IMR-90 (cell line): ENCODE data around the gene ADAMTS10. TPM values are rescaled to one million over a fixed set of nuclear protein-coding genes. Genes with fewer than 3 reads are reported as not detected.

Experiments
- ATAC-seq: fragments of 200-7000 bp; cut with Tn5 transposase; 2 replicates; pipeline ENCODE4 v1.9.1; 2020; ENCODE audit warnings: low read depth, mild to moderate bottlenecking, moderate library complexity
- BruUV-seq: library from RNA; stranded (reverse); fragments of 400-500 nt; replicated peaks from 2 replicates; lab custom pipeline; 2021; lab: Mats Ljungman, UMichigan
- CTCF ChIA-PET: fragments of 300-600 bp; formaldehyde crosslinking; extraction: SDS; loops from one replicate; lab custom pipeline; 2021; ENCODE audit warnings: antibody characterized with exemption; lab: Yijun Ruan, JAX
- POLR2A ChIA-PET: fragments of 300-600 bp; sonication (Branson Sonifier 250); formaldehyde crosslinking; loops from one replicate; lab custom pipeline; 2022; ENCODE audit warnings: antibody characterized with exemption; ENCODE audit not compliant: unreplicated experiment; lab: Charles Lee
- DNase-seq: peaks from one replicate; pipeline ENCODE4 v3.0.0; 2013
- H2AFZ ChIP-seq: replicated peaks from 2 replicates; pipeline ENCODE3; 2013; ENCODE audit warnings: low read length, mild to moderate bottlenecking; ENCODE audit not compliant: poor library complexity
- H2AK5ac ChIP-seq: 2 replicates; pipeline ENCODE4 v1.6.1; 2013; ENCODE audit warnings: low read depth, low read length, inconsistent platforms
- H2AK9ac ChIP-seq: replicated peaks from 2 replicates; pipeline ENCODE3; 2013; ENCODE audit warnings: mild to moderate bottlenecking, low read depth, low read length, moderate library complexity; ENCODE audit not compliant: poor library complexity
- H2BK120ac ChIP-seq: 2 replicates; pipeline ENCODE4 v1.6.1; 2013; ENCODE audit warnings: low read depth, low read length, inconsistent platforms
- H2BK15ac ChIP-seq: 3 replicates; pipeline ENCODE4 v1.6.1; 2013; ENCODE audit warnings: low read depth, low read length, inconsistent platforms
- H2BK20ac ChIP-seq: 2 replicates; pipeline ENCODE4 v1.6.1; 2013; ENCODE audit warnings: low read depth, mild to moderate bottlenecking, inconsistent platforms, low read length, moderate library complexity
- H2BK5ac ChIP-seq: 2 replicates; pipeline ENCODE4 v1.6.1; 2013; ENCODE audit warnings: mild to moderate bottlenecking, low read depth, low read length, inconsistent platforms; ENCODE audit not compliant: poor library complexity, severe bottlenecking
- H3K14ac ChIP-seq: replicated peaks from 2 replicates; pipeline ENCODE4 v1.6.1; 2013; ENCODE audit warnings: low read depth, low read length, inconsistent platforms
- H3K18ac ChIP-seq: 2 replicates; pipeline ENCODE4 v1.6.1; 2013; ENCODE audit warnings: low read depth, low read length, control low read depth
- H3K23ac ChIP-seq: 2 replicates; pipeline ENCODE4 v1.6.1; 2013; ENCODE audit warnings: low read depth, low read length, inconsistent platforms
- H3K27ac ChIP-seq: 2 replicates; pipeline ENCODE4 v1.5.1; 2013; ENCODE audit warnings: mild to moderate bottlenecking, control low read depth, low read length; ENCODE audit not compliant: insufficient read depth
- H3K27me3 ChIP-seq: 2 replicates; pipeline ENCODE4 v1.6.1; 2013; ENCODE audit warnings: low read length; ENCODE audit not compliant: control insufficient read depth, insufficient read depth
- H3K36me3 ChIP-seq: 2 replicates; pipeline ENCODE4 v1.6.1; 2013; ENCODE audit warnings: low read length, mixed read lengths; ENCODE audit not compliant: control insufficient read depth, insufficient read depth
- H3K4ac ChIP-seq: 2 replicates; pipeline ENCODE4 v1.6.1; 2013; ENCODE audit warnings: low read depth, low read length, inconsistent platforms
- H3K4me1 ChIP-seq: 2 replicates; pipeline ENCODE4 v1.6.1; 2013; ENCODE audit warnings: low read length, mixed read lengths; ENCODE audit not compliant: control insufficient read depth, insufficient read depth
- H3K4me2 ChIP-seq: 2 replicates; pipeline ENCODE4 v1.6.1; 2013; ENCODE audit warnings: low read depth, mild to moderate bottlenecking, control low read depth, low read length, moderate library complexity
- H3K4me3 ChIP-seq: 2 replicates; pipeline ENCODE4 v1.5.1; 2013; ENCODE audit warnings: low read depth, mild to moderate bottlenecking, control low read depth, low read length, moderate library complexity; ENCODE audit not compliant: insufficient read depth
- H3K56ac ChIP-seq: 2 replicates; pipeline ENCODE4 v1.6.1; 2013; ENCODE audit warnings: low read length, inconsistent platforms; ENCODE audit not compliant: insufficient read depth; ENCODE audit errors: extremely low read depth
- H3K79me1 ChIP-seq, 2 experiments: 2 replicates each; pipeline ENCODE4 v1.6.1; 2013; ENCODE audit warnings: low read length in 2 of 2, inconsistent platforms in 1 of 2, low read depth in 1 of 2
- H3K9ac ChIP-seq: 2 replicates; pipeline ENCODE4 v1.6.1; 2013; ENCODE audit warnings: low read depth, low read length, control low read depth
- H3K9me1 ChIP-seq: 2 replicates; pipeline ENCODE4 v1.6.1; 2013; ENCODE audit warnings: low read length, inconsistent platforms; ENCODE audit not compliant: insufficient read depth
- H3K9me3 ChIP-seq: 2 replicates; pipeline ENCODE4 v1.6.1; 2013; ENCODE audit warnings: low read length; ENCODE audit not compliant: control insufficient read depth, insufficient read depth
- H4K20me1 ChIP-seq: 2 replicates; pipeline ENCODE4 v1.6.1; 2013; ENCODE audit warnings: low read length, inconsistent platforms; ENCODE audit not compliant: insufficient read depth
- H4K5ac ChIP-seq: 2 replicates; pipeline ENCODE4 v1.6.1; 2013; ENCODE audit warnings: mild to moderate bottlenecking, low read depth, low read length, control low read depth
- H4K8ac ChIP-seq, 2 experiments: 2 replicates each; pipeline ENCODE4 v1.6.1; 2013; ENCODE audit warnings: low read depth in 2 of 2, low read length in 2 of 2, control low read depth in 1 of 2, inconsistent platforms in 1 of 2
- H4K91ac ChIP-seq: 2 replicates; pipeline ENCODE4 v1.6.1; 2013; ENCODE audit warnings: low read depth, low read length, inconsistent platforms; ENCODE audit not compliant: insufficient read depth
- CEBPB ChIP-seq: IDR thresholded peaks from 2 replicates; pipeline ENCODE4 v1.6.1; 2012; ENCODE audit warnings: low read depth, low read length, improper control_type of control experiment
- MAFK ChIP-seq: IDR thresholded peaks from 2 replicates; pipeline ENCODE4 v1.6.1; 2012; ENCODE audit warnings: low read depth, low read length, improper control_type of control experiment
- MAZ ChIP-seq: IDR thresholded peaks from 2 replicates; pipeline ENCODE4 v1.6.1; 2012; ENCODE audit warnings: low read depth, mild to moderate bottlenecking, low read length, improper control_type of control experiment, moderate library complexity, borderline replicate concordance
- MXI1 ChIP-seq: IDR thresholded peaks from 2 replicates; pipeline ENCODE4 v1.6.1; 2012; ENCODE audit warnings: low read depth, mild to moderate bottlenecking, low read length, moderate library complexity, borderline replicate concordance
- NFE2L2 ChIP-seq: fragments of 150-350 bp; IDR thresholded peaks from 2 replicates; pipeline ENCODE4 v1.6.1; 2016; ENCODE audit warnings: low read depth, mild to moderate bottlenecking, low read length
- POLR2A ChIP-seq: IDR thresholded peaks from 2 replicates; pipeline ENCODE4 v1.6.1; 2012; ENCODE audit warnings: mild to moderate bottlenecking, low read depth, low read length
- RAD21 ChIP-seq: IDR thresholded peaks from 2 replicates; pipeline ENCODE4 v1.6.1; 2012; ENCODE audit warnings: low read length, improper control_type of control experiment
- RCOR1 ChIP-seq: IDR thresholded peaks from 2 replicates; pipeline ENCODE4 v1.6.1; 2012; ENCODE audit warnings: mild to moderate bottlenecking, low read length, improper control_type of control experiment; ENCODE audit not compliant: insufficient replicate concordance
- RFX5 ChIP-seq: IDR thresholded peaks from 2 replicates; pipeline ENCODE4 v1.8.0; 2012; ENCODE audit warnings: low read depth, mild to moderate bottlenecking, low read length, moderate library complexity
- SMC3 ChIP-seq: fragments of 150-350 bp; IDR thresholded peaks from 2 replicates; pipeline ENCODE4 v1.6.1; 2016; ENCODE audit warnings: low read depth, mild to moderate bottlenecking, antibody characterized with exemption, low read length, moderate library complexity
- WGBS, 2 experiments: methylation state at CpG; one replicate each; pipeline versions ENCODE4 v1.1.5 to v1.1.7; 2013; ENCODE audit warnings: missing lambda C conversion rate in 2 of 2; ENCODE audit not compliant: insufficient read length in 1 of 2; ENCODE audit errors: extremely low coverage in 2 of 2; 5-methylcytosine and 5-hydroxymethylcytosine counted together
- dilution Hi-C: fragments of 300-500 bp; cut with HindIII; formaldehyde crosslinking; loops from one replicate; pipeline ENCODE4 v1.14.3; 2018; ENCODE audit warnings: low sequenced_read_pairs; ENCODE audit not compliant: unreplicated experiment
- in situ Hi-C: fragments of 300-500 bp; cut with MboI; formaldehyde crosslinking; loops from 3 replicates; pipeline ENCODE4 v1.14.3; 2019; ENCODE audit warnings: low sequenced_read_pairs, inconsistent platforms, mixed read lengths
- intact Hi-C: fragments of 100-400 bp; cut with micrococcal nuclease; formaldehyde crosslinking; loops from 2 replicates; pipeline ENCODE4 v1.10.0; 2022
- polyA plus RNA-seq, 3 experiments: library from polyadenylated mRNA; depleted of rRNA; stranded (reverse); fragments of >200 nt; gene quantifications; 2 replicates each; pipeline ENCODE4 v1.2.3, GENCODE V29; 2012; ENCODE audit warnings: low replicate concordance in 1 of 3
- total RNA-seq: library from RNA; depleted of rRNA; stranded (reverse); fragments of >200 nt; gene quantifications from 2 replicates; pipeline ENCODE4 v1.2.3, GENCODE V29; 2012
- TF ChIP-seq, protein P1 (sequence below): fragments of 150-350 bp; IDR thresholded peaks from 2 replicates; pipeline ENCODE4 v1.6.1; 2016; ENCODE audit warnings: low read depth, mild to moderate bottlenecking, low read length, moderate library complexity, borderline replicate concordance
- TF ChIP-seq, protein P2 (sequence below): conservative IDR thresholded peaks from 2 replicates; pipeline ENCODE4 v1.5.1; 2012; ENCODE audit warnings: mild to moderate bottlenecking, low read depth, low read length, improper control_type of control experiment
- TF ChIP-seq, protein P3 (sequence below): fragments of 150-350 bp; IDR thresholded peaks from 2 replicates; pipeline ENCODE4 v1.6.1; 2017; ENCODE audit warnings: mild to moderate bottlenecking, antibody characterized with exemption, low read length, low read depth

The ADAMTS10 gene
- total and polyA plus RNA-seq, 2 of the 4 experiments (the other 2 are of a cell fraction): 3.4 to 11.5 TPM

DNA sequence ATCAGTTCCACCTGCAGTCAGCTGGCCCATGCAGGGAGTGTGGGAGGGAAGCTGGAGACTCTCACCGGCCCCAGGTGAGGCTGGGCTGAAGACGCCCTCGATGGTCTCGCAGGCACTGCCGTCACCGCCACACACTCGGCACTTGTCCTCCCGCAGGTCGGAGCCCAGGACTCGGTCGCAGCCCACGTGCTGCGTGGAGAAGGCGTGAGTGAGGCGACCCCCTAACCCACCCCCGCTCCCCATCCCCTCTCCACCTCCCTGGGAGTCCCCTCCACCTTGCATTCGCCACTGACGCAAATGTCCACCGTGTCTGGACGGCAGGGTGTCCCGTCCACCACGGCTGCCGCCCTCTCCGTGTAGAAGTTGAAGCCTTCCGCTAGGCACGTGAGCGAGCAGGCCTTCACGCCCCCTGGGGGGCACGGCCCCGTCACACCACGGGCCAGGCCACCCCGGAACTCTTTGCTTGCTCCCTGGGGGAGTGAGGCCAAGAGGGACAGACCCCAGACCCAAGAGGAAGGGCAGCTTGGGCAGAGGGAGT, 21.3 kb downstream of the ADAMTS10 start:
- DNase-seq: no peak
- H3K18ac ChIP-seq: no peak overlapping the region
- H3K56ac ChIP-seq: no peak overlapping the region
- H3K4me1 ChIP-seq: no peaks in the 10 kb centered on the region; the same call in 1 of the 2 replicates
- no peak overlapping the region for H2BK15ac ChIP-seq
- 84% methylated on average over 9 of the region's 32 CpGs; no CpG with 5 or more reads in 1 of the 2 experiments for WGBS, 2 experiments
- H3K4me2 ChIP-seq: no peak overlapping the region
- in situ Hi-C loops (no loop called here), dilution Hi-C loops (no loop called here), intact Hi-C loops (loop anchor here (10.0 kb wide), 1 partner anchor 324 kb away; no protein-coding TSS in a partner anchor)
- no peak overlapping the region for H3K4ac ChIP-seq
- H2AK5ac ChIP-seq: no peak overlapping the region
- no peak overlapping the region for H4K5ac ChIP-seq
- H3K9me3 ChIP-seq: no peaks in the 10 kb centered on the region
- ChIA-PET CTCF (no interaction called here), POLR2A (no interaction called here)
- no peak overlapping the region for H2BK120ac ChIP-seq
- TF ChIP-seq, protein P1, sequence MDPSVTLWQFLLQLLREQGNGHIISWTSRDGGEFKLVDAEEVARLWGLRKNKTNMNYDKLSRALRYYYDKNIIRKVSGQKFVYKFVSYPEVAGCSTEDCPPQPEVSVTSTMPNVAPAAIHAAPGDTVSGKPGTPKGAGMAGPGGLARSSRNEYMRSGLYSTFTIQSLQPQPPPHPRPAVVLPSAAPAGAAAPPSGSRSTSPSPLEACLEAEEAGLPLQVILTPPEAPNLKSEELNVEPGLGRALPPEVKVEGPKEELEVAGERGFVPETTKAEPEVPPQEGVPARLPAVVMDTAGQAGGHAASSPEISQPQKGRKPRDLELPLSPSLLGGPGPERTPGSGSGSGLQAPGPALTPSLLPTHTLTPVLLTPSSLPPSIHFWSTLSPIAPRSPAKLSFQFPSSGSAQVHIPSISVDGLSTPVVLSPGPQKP: no peak
- TF ChIP-seq POLR2A: no peak
- TF ChIP-seq, protein P2, sequence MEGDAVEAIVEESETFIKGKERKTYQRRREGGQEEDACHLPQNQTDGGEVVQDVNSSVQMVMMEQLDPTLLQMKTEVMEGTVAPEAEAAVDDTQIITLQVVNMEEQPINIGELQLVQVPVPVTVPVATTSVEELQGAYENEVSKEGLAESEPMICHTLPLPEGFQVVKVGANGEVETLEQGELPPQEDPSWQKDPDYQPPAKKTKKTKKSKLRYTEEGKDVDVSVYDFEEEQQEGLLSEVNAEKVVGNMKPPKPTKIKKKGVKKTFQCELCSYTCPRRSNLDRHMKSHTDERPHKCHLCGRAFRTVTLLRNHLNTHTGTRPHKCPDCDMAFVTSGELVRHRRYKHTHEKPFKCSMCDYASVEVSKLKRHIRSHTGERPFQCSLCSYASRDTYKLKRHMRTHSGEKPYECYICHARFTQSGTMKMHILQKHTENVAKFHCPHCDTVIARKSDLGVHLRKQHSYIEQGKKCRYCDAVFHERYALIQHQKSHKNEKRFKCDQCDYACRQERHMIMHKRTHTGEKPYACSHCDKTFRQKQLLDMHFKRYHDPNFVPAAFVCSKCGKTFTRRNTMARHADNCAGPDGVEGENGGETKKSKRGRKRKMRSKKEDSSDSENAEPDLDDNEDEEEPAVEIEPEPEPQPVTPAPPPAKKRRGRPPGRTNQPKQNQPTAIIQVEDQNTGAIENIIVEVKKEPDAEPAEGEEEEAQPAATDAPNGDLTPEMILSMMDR: no peak
- no peak for TF ChIP-seq MXI1
- no peak for TF ChIP-seq MAZ
- no peak for TF ChIP-seq CEBPB
- no peak for TF ChIP-seq RCOR1
- TF ChIP-seq MAFK: no peak
- no peak for TF ChIP-seq SMC3
- no peak for TF ChIP-seq NFE2L2
- TF ChIP-seq, protein P3, sequence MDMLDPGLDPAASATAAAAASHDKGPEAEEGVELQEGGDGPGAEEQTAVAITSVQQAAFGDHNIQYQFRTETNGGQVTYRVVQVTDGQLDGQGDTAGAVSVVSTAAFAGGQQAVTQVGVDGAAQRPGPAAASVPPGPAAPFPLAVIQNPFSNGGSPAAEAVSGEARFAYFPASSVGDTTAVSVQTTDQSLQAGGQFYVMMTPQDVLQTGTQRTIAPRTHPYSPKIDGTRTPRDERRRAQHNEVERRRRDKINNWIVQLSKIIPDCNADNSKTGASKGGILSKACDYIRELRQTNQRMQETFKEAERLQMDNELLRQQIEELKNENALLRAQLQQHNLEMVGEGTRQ: no peak
- TF ChIP-seq RAD21: no peak
- TF ChIP-seq RFX5: no peak
- no peak overlapping the region for H3K23ac ChIP-seq
- no peak overlapping the region for H2AK9ac ChIP-seq
- H3K9ac ChIP-seq: no peak overlapping the region
- no TSS peak for BruUV-seq
- no peak overlapping the region for H3K4me3 ChIP-seq
- no peak overlapping the region for H2AFZ ChIP-seq
- no peak overlapping the region for H4K91ac ChIP-seq
- no peak for ATAC-seq
- 0 out of 2 replicates have a peak, but pooled peaks cover 2% of the 10 kb centered on the region for H3K9me1 ChIP-seq
- H3K79me1 ChIP-seq: no peaks in the 10 kb centered on the region
- H3K27ac ChIP-seq: no peak overlapping the region
- no peak overlapping the region for H3K14ac ChIP-seq
- no peak overlapping the region for H2BK20ac ChIP-seq
- H4K20me1 ChIP-seq: peaks cover 6% of the 10 kb centered on the region; the same call in 1 of the 2 replicates
- H3K27me3 ChIP-seq: peaks cover 2% of the 10 kb centered on the region; the same call in 1 of the 2 replicates
- H4K8ac ChIP-seq: no peak overlapping the region
- H3K36me3 ChIP-seq: peaks cover 7% of the 10 kb centered on the region; the same call in 1 of the 2 replicates
- no peak overlapping the region for H2BK5ac ChIP-seq
